ENCODE results near the gene LBHD2.
A peak's percentile ranks its signal among the peaks of the same experiment; 100 is the strongest.
"Not testable (repeated sequence)": the region's sequence is repeated elsewhere in the genome, so short reads cannot be mapped to it uniquely, and the experiment has no call there.

The LBHD2 gene

GRCh38 chr14:103104654-103105452, 20.8 kb downstream of the LBHD2 start:
- DNase-seq = peak; percentile 67 to 70

GRCh38 chr14:103105580-103106150, 21.7 kb downstream of the LBHD2 start:
- DNase-seq = no peak

GRCh38 chr14:103107455-103107854, 23.4 kb downstream of the LBHD2 start:
- no peak for DNase-seq

GRCh38 chr14:103107941-103108748, 24.1 kb downstream of the LBHD2 start:
- no peak for DNase-seq

DNA sequence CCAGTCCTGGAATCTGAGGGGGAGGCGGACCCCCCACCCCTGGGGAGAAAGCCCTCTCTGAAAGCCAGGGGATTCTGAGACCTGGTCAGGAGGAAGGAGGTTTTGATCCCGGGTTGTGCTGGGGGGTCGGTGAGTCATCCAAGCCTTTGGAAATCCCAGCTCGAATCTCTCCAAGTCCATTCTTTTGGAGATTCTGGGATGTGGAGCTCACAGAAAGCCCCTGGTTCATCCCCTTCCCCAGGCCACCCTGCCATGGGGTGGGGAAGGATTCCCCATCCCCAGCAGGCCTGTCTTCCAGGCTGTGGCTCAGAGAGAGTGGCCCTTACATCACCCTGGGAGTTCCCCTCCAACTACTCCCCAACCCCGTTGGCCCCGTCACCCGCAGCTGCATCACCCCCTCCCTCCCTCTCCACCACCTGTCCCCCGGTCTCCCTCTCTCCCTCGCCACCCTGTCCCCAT, 24.8 kb downstream of the LBHD2 start:
- DNase-seq = peak in 1 of 2 experiments; percentile 12

- DNase-seq = no peak
Observed at GRCh38 chr14:103109535-103110441, 25.8 kb downstream of the LBHD2 start.

- DNase-seq = no peak
Observed at GRCh38 chr14:103110681-103111231, 26.7 kb downstream of the LBHD2 start.

DNA sequence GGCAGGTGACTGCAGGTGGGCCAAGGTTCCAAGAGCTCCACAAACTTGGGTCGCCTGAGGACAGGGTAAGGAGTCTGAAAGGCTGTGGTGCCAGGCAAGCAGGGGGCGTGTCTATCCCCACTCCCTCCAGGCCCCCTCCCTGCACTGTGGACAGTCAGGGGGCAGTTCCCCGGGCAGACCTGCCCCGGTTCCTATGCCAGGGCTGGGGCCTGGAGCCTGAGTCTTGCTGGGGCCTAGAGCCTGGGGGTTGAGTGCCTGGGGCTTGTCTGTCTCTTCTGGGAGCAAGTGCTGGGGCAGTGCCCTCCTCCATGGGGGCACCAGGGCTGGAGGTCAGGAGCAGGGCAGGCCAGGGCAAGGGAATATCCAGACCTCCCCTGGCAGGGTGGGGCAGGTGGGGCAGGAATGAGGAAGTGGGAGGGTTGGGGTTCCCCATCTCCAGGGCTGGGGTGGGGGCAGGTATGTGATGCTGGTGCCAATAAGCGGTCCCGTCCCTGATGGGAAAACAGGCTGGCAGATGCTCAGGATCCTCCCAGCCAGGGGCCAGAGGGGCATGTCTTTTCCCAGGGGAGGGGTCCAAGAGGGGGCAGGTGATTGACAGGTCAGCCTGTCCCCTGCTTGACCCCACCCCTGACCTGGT, 27.3 kb downstream of the LBHD2 start:
- DNase-seq = no peak

- no peak for DNase-seq
Observed at GRCh38 chr14:103112400-103113243, 28.6 kb downstream of the LBHD2 start.

DNA sequence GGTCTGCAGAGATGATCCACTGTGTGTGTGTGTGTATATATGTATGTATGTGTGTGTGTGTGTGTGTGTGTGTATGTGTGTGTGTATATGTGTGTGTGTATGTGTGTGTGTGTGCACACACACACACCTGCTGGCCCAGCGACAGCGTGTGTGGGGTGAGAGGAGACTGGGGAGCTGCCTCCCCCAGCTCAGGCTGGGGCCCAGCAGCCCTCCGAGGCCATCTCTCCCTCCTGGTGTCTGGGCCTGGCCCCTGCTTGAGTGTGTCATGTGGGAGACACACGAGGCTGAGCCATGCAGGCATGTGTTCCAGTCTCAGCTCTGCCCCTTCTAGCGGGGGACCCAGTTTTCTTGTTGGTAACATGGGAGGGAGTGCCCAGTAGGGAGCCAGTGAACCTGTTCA, 29.3 kb downstream of the LBHD2 start:
- no peak for DNase-seq

DNA sequence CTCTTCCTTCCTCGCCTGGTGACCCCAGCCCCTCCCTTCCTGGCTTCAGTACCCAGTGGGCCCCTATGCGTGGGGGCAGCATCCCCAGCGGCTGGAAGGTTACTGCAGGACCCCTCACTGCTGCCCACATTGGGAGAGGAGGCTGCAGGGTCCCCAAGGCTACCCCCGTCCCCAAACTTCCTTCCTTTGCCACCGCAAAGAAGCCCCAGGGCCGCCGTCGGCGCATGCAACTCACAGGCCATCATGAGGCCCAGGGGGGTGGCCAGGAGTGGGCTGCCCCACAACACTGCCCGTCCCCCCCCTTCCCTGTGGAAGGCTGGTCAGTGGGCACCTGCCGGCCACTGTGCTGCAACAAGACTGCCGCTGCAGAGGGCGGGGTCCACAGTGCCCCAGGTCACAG, 29.8 kb downstream of the LBHD2 start:
- no peak for DNase-seq

DNA sequence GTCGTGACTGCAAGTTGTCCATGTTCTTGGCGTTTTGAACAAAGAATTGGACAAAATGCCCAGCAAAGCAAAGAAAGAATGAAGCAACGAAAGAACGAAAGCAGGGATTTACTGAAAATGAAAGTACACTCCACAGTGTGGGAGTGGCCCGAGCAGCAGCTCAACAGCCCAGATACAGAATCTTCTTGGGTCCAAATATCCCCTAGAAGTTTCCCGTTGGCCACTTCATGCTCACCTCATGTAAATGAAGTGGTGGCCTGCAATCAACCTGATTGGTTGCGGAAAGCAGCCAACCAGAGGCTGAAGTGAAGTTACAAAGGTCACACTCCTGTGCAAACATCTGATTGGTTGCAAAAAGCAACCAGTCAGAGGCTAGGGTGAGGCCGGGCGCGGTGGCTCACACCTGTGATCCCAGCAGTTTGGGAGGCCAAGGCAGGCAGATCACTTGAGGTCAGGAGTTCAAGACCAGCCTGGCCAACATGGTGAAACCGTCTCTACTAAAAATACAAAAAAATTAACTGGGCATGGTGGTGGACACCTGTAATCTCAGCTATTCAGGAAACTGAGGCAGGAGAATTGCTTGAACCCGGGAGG, 31.2 kb downstream of the LBHD2 start:
- not testable (repeated sequence) for DNase-seq

DNA sequence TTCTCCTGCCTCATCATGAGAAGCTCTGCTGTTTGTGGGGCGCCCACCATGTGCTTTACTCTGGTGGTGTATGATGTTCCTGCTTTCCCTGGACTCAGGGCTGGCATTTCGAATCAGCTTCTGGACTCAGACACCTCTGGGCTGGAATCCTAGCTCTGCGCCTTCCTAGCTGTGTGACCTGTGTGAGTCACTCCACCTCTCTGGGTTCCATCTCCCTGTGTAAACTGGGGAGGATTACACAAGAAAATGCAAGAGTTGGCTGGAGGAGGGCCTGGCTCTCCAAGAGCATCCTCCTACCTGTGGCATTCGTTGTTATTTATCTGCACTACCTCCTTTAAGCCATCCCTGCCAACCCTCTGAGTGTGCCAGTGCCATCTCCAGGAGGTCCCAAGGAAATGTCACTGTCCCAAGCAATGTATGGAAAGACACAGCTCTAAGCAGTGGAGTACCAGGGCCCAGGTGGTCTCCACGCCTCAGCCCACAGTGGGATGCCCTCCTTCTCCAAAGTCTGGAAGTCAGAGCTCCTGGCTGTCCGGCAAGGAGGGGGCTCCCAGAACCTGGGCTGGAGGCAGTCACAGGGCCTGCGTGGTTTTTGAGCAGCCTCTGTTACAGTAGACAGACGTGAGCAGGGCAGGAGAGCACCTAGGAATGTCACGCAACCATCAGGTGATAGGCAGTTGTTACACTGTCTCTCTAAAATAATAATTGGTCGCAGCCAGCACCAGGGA, 32.0 kb downstream of the LBHD2 start:
- no peak for DNase-seq

DNA sequence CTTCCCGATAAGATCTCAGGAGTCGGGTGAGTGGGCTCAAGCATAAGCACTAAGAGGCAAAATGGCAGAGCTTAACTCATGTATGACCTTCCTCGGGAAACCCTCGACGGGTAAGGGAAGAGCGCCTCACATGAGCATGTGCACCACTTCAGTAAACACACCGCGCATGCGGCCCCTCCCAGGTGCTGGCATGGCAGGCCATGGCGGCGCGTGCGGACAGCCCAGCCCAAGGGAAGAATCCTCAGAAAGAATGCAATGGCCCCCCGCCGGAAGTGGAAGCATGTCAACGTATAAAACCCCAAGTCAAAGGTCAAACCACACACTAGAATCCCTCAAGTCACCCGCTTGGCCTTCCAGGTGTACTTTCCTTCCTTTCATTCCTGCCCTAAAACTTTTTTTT, 32.6 kb downstream of the LBHD2 start:
- DNase-seq = no peak

GRCh38 chr14:103117499-103117898, 33.5 kb downstream of the LBHD2 start:
- not testable (repeated sequence) for DNase-seq

DNA sequence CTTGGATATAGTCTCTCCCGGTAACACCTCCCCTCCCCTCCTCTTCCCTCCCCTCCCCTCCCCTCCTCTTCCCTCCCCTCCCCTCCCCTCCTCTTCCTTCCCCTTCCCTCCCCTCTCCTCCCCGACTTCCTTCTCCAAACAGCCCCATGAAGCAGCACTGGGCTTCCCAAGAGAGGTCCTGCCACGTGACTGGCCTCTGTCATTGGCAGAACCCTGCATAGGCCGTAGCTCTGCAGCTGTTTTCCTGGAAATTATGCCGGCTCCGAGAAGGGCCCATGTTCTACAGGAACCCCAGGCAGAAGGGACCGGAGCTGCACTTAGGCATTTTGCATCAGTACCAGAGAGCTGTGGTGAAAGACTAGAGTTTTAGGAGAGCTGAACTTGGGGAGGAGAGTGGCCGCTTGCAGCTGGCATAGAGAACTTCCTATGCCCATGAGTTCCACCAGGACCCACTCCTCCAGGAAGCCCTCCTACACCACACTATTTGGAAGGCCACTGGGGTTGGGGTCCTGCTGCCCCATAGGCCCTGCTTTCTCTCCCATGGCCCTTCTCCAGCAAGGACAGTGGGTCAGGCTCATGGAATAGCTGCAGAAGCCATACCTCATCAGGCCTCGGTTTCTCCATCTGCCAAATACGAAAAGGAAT, 34.1 kb downstream of the LBHD2 start:
- no peak for DNase-seq

DNA sequence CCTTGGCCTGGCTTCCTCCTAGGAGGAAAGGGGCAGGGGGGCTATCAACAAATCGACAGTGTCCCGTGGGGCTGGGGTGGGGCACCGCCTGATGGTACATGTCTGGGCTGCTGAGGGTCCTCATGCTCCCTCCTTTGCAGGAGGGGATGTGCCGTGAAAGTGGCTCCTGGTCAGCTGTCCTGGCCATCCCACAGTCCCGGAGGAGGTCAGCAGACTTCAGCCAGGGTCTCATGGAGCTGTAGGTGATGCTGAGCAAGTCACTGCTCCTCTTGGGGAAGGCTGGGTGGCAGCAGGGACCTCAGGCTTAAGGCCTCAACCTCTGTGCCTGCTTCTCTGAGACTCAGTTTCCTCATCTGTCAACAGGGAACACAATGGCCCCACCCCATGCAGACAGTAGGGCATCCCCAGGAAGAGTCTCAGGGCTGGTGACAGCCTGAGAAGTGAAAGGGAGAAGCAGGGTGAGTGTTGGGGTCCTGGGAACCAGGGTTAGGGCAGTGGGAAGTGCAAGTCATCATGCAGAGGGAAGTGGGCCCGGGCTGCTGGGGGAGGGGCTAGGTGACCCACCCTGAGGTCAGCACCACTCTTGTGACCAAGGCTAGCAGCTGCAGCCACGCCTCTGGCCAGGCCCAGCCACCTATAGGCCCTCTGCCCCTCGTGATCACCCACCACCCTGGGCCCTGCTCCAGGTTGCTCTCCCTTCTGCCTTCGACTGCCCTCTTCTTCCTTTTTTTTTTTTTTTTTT, 34.8 kb downstream of the LBHD2 start:
- DNase-seq = no peak

DNA sequence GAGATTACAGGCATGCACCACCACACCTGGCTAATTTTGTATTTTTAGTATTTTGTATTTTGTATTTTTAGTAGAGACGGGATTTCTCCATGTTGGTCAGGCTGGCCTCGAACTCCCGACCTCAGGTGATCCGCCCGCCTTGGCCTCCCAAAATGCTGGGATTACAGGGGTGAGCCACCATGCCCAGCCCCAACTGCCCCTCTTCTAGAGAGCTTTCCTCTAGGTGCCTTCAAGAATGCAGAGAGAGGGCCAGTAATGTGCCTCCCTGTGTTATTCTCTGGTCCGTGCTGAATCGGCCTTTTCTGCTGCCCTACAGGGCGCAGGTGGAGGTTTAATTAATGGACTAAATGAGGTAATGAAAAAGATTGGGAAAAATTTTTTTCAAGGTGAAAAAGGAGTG, 35.5 kb downstream of the LBHD2 start:
- DNase-seq = not testable (repeated sequence)

Data from activated CD4-positive, alpha-beta T cell treated with anti-CD3 and anti-CD28 coated beads, Interleukin-2, amount 50 U/mL, for 4 hours (primary cell).